ENCODE data around the gene SACM1L. TPM values are rescaled to one million over a fixed set of nuclear protein-coding genes. Genes with fewer than 3 reads are reported as not detected.

The SACM1L gene
- total and polyA plus RNA-seq, 2 of the 8 experiments (the other 6 are each of a cell fraction or from before 2014, with no cell fraction given) = 20.1 to 61.0 TPM

GRCh38 chr3:45761831-45762230 lies 72.6 kb downstream of the SACM1L start (continued):
- TF ChIP-seq CHD7 (IDR thresholded peaks at IDR 0.05; ENCODE audit: insufficient replicate concordance, low read length) (no peak), EP300 (IDR thresholded peaks at IDR 0.05; ENCODE audit: borderline replicate concordance in 1 of 2, low read depth in 2 of 2, low read length in 2 of 2) (no peak), MAX (IDR thresholded peaks at IDR 0.05) (no peak), JUN (IDR thresholded peaks at IDR 0.05; ENCODE audit: low read depth, low read length) (no peak)

Data from H1 (cell line).